GM21528 (cell line): ENCODE data around the gene TRPM5.
"Not testable (repeated sequence)": the region's sequence is repeated elsewhere in the genome, so short reads cannot be mapped to it uniquely, and the experiment has no call there.

Experiments
- ATAC-seq: cut with Tn5 transposase; IDR thresholded peaks from one replicate; pipeline ENCODE4 v1.9.1; 2021; ENCODE audit warnings: mild to moderate bottlenecking, moderate library complexity; ENCODE audit not compliant: unreplicated experiment, low FRiP score

TRPM5 gene

GRCh38 chr11:2443881-2444820 is at the start of gene TRPM5:
TRPM5 (minus strand) TSS chr11:2444514; CDS start chr11:2423036, 21,478 bp downstream.
- ATAC-seq = no peak

- no peak for ATAC-seq
Observed at GRCh38 chr11:2489083-2489482, 44.8 kb upstream of the TRPM5 start.

- no peak for ATAC-seq
Observed at GRCh38 chr11:2488004-2488403, 43.7 kb upstream of the TRPM5 start.

GRCh38 chr11:2484576-2485125 is 40.3 kb upstream of the TRPM5 start:
- ATAC-seq = no peak

- no peak for ATAC-seq
Observed at GRCh38 chr11:2483426-2483825, 39.1 kb upstream of the TRPM5 start.

GRCh38 chr11:2482745-2483144 is 38.4 kb upstream of the TRPM5 start:
- no peak for ATAC-seq

- no peak for ATAC-seq
Observed at GRCh38 chr11:2482204-2482603, 37.9 kb upstream of the TRPM5 start.

GRCh38 chr11:2481253-2481652 is 36.9 kb upstream of the TRPM5 start:
- ATAC-seq = no peak

GRCh38 chr11:2480874-2481220 is 36.5 kb upstream of the TRPM5 start:
- ATAC-seq = no peak

GRCh38 chr11:2480067-2480873 is 36.0 kb upstream of the TRPM5 start:
- not testable (repeated sequence) for ATAC-seq

- ATAC-seq = no peak
Observed at GRCh38 chr11:2477936-2478335, 33.6 kb upstream of the TRPM5 start.

GRCh38 chr11:2477254-2477653 is 32.9 kb upstream of the TRPM5 start:
- no peak for ATAC-seq

- ATAC-seq = no peak
Observed at GRCh38 chr11:2475136-2475918, 31.0 kb upstream of the TRPM5 start.

GRCh38 chr11:2474059-2474901 is 30.0 kb upstream of the TRPM5 start:
- ATAC-seq = no peak

GRCh38 chr11:2473361-2474058 is 29.2 kb upstream of the TRPM5 start:
- no peak for ATAC-seq

GRCh38 chr11:2472428-2473186 is 28.3 kb upstream of the TRPM5 start:
- ATAC-seq = no peak

GRCh38 chr11:2471804-2472096 is 27.4 kb upstream of the TRPM5 start:
- ATAC-seq = no peak

- no peak for ATAC-seq
Observed at GRCh38 chr11:2471048-2471803, 26.9 kb upstream of the TRPM5 start.
